ENCODE measurements around the gene SKIC3. TPM values are rescaled to one million over a fixed set of nuclear protein-coding genes. Genes with fewer than 3 reads are reported as not detected.
A peak's percentile ranks its signal among the peaks of the same experiment; 100 is the strongest.

Gene SKIC3
- total and polyA plus RNA-seq, 2 of the 13 experiments (the other 11 are each of a cell fraction or from before 2014, with no cell fraction given): 36.9 to 61.5 TPM

DNA sequence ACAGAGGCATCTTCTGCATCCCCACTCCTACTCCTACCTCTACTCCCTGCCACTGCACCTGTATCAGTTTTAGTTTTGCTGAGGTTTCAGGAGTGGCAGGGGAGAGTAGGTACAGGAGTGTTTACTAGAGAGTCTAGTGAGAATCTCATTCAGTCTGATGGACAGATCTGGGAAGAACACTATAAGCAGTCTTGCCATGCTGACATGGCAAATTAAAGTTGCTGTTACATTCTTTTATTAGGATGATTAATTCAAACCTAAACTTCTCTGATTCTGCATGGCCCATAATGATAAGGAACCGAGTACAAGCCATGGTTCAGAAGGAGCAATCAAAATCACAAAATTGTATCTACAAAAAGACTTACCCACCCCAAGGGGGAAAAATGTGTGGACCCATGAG is 7.5 kb upstream of the SKIC3 start:
- ChIA-PET CTCF (ENCODE audit: low intra/inter-chr PET ratio, low total read pairs) (no interaction called here), POLR2A (no interaction called here)
- DNase-seq (ENCODE audit: low spot score): no peak
- Histone ChIP-seq H3K79me2 (ENCODE audit: insufficient read depth, low read length) (no peaks in the 10 kb centered on the region), H3K9ac (ENCODE audit: insufficient read depth, low read depth, low read length) (no peak overlapping the region), H3K4me2 (ENCODE audit: low read depth, low read length) (no peak overlapping the region), H2AFZ (ENCODE audit: low read length) (no peak overlapping the region), H3K27me3 (ENCODE audit: control insufficient read depth in 1 of 2, insufficient read depth in 2 of 2, low read length in 2 of 2) (no peaks in the 10 kb centered on the region), H4K20me1 (ENCODE audit: insufficient read depth, low read length) (no peaks in the 10 kb centered on the region), H3K36me3 (replicated peaks in 1 of 2; ENCODE audit: control insufficient read depth in 1 of 2, insufficient read depth in 2 of 2, low read length in 2 of 2) (no peaks in the 10 kb centered on the region), H3K4me3 (replicated peaks in 1 of 3; ENCODE audit: insufficient read depth in 1 of 3, low read depth in 2 of 3, low read length in 3 of 3) (no peak overlapping the region), H3K27ac (ENCODE audit: extremely low read length, insufficient read depth, low read length) (no peak overlapping the region), H3K4me1 (ENCODE audit: insufficient read depth, low read length) (no peaks in the 10 kb centered on the region), H3K9me3 (ENCODE audit: low read length) (no peaks in the 10 kb centered on the region)
- TF ChIP-seq ZNF775 (CRISPR knock-in tag; IDR thresholded peaks at IDR 0.05; ENCODE audit: borderline replicate concordance) (no peak), KDM4B (CRISPR knock-in tag; IDR thresholded peaks at IDR 0.05) (no peak), ZNF674 (CRISPR knock-in tag; IDR thresholded peaks at IDR 0.05; ENCODE audit: low read depth) (no peak), SP2 (CRISPR knock-in tag; IDR thresholded peaks at IDR 0.05) (no peak), POLR2A (IDR thresholded peaks at IDR 0.05; ENCODE audit: insufficient read depth in 1 of 2, low read depth in 2 of 2, low read length in 2 of 2) (no peak), ZNF12 (CRISPR knock-in tag; IDR thresholded peaks at IDR 0.05) (no peak), DNMT3B (CRISPR knock-in tag; conservative IDR thresholded peaks at IDR 0.05) (no peak), MAFK (conservative IDR thresholded peaks at IDR 0.05 in 1 of 2, IDR thresholded peaks at IDR 0.05 in 1 of 2; ENCODE audit: low read length in 2 of 2) (peak; percentile 76 to 88), MAFF (IDR thresholded peaks at IDR 0.05; ENCODE audit: low read depth, low read length) (peak; percentile 81)
- TF ChIP-seq, protein P1, sequence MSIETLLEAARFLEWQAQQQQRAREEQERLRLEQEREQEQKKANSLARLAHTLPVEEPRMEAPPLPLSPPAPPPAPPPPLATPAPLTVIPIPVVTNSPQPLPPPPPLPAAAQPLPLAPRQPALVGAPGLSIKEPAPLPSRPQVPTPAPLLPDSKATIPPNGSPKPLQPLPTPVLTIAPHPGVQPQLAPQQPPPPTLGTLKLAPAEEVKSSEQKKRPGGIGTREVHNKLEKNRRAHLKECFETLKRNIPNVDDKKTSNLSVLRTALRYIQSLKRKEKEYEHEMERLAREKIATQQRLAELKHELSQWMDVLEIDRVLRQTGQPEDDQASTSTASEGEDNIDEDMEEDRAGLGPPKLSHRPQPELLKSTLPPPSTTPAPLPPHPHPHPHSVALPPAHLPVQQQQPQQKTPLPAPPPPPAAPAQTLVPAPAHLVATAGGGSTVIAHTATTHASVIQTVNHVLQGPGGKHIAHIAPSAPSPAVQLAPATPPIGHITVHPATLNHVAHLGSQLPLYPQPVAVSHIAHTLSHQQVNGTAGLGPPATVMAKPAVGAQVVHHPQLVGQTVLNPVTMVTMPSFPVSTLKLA (IDR thresholded peaks at IDR 0.05): no peak
- TF ChIP-seq, protein P2, sequence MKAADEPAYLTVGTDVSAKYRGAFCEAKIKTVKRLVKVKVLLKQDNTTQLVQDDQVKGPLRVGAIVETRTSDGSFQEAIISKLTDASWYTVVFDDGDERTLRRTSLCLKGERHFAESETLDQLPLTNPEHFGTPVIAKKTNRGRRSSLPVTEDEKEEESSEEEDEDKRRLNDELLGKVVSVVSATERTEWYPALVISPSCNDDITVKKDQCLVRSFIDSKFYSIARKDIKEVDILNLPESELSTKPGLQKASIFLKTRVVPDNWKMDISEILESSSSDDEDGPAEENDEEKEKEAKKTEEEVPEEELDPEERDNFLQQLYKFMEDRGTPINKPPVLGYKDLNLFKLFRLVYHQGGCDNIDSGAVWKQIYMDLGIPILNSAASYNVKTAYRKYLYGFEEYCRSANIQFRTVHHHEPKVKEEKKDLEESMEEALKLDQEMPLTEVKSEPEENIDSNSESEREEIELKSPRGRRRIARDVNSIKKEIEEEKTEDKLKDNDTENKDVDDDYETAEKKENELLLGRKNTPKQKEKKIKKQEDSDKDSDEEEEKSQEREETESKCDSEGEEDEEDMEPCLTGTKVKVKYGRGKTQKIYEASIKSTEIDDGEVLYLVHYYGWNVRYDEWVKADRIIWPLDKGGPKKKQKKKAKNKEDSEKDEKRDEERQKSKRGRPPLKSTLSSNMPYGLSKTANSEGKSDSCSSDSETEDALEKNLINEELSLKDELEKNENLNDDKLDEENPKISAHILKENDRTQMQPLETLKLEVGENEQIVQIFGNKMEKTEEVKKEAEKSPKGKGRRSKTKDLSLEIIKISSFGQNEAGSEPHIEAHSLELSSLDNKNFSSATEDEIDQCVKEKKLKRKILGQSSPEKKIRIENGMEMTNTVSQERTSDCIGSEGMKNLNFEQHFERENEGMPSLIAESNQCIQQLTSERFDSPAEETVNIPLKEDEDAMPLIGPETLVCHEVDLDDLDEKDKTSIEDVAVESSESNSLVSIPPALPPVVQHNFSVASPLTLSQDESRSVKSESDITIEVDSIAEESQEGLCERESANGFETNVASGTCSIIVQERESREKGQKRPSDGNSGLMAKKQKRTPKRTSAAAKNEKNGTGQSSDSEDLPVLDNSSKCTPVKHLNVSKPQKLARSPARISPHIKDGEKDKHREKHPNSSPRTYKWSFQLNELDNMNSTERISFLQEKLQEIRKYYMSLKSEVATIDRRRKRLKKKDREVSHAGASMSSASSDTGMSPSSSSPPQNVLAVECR (CRISPR knock-in tag; IDR thresholded peaks at IDR 0.05; ENCODE audit: borderline replicate concordance): no peak
- ATAC-seq: no peak
- WGBS (ENCODE audit: low lambda C conversion rate): 91% methylated on average over 1 of the region's 1 CpG
- BruUV-seq (replicated peaks): no TSS peak
- intact Hi-C loops (cut with micrococcal nuclease; ENCODE audit: unreplicated experiment) (no loop called here), in situ Hi-C loops (cut with HindIII; ENCODE audit: extremely low pct_ligation_motif_present, low pct_unique_long_range_greater_than_20kb) (no loop called here)
- no peak for FAIRE-seq
